ENCODE results near the gene DNAJC5. TPM values are rescaled to one million over a fixed set of nuclear protein-coding genes. Genes with fewer than 3 reads are reported as not detected.

The DNAJC5 gene
- total and polyA plus RNA-seq, 2 experiments from 2014 or later, result 7.1 to 33.5 TPM

DNA sequence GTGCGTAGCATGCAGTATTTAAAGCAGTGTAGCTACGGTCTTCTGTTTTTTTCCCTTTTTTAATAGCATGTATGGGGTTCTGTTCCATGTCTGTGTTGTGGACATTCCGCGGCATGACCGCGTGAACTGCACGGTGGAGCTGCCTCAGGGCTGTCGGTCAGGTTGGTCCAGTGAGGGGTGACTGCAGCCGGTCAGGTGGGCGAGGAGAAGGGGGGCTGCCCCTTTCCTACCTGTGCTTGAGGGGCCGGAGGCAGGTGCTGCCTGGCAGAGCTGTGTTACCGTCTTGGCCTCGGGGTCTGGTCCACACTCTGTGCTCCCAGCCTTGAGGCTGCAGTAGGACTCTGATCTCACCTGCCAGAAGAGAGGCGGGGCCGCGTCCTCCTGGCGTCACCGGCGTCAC is 36.8 kb downstream of the DNAJC5 start:
- Histone ChIP-seq H3K27ac (ENCODE audit: low read depth) (no peak overlapping the region), H4K20me1 (replicated peaks; ENCODE audit: insufficient read depth) (no peaks in the 10 kb centered on the region; the same call in none of the 2 replicates), H3K79me2 (replicated peaks; ENCODE audit: insufficient read depth) (peaks cover 3% of the 10 kb centered on the region; the same call in 1 of the 2 replicates), H2AFZ (no peak overlapping the region), H3K9me2 (ENCODE audit: insufficient read depth) (no peaks in the 10 kb centered on the region), H3K4me3 (no peak overlapping the region), H3F3A (replicated peaks; ENCODE audit: low read depth) (peaks cover 5% of the 10 kb centered on the region; the same call in 1 of the 2 replicates), H3K27me3 (ENCODE audit: insufficient read depth) (no peaks in the 10 kb centered on the region), H3K36me3 (ENCODE audit: insufficient read depth) (peaks cover 4% of the 10 kb centered on the region; the same call in 1 of the 2 replicates), H3K4me2 (no peak overlapping the region), H3K4me1 (ENCODE audit: insufficient read depth) (no peaks in the 10 kb centered on the region)
- Mint-ChIP-seq H3K36me3 (ENCODE audit: low read depth) (peaks cover 50% of the 10 kb centered on the region), H3K4me3 (no peak overlapping the region), H3K9me3 (no peaks in the 10 kb centered on the region; the same call in 2 of the 3 replicates), H3K27ac (no peak overlapping the region), H3K27me3 (ENCODE audit: insufficient read depth, low read depth, poor library complexity) (peaks cover 2% of the 10 kb centered on the region), H3K4me1 (no peaks in the 10 kb centered on the region; the same call in 2 of the 3 replicates)
- no peak for ATAC-seq
- TF ChIP-seq JUNB (IDR thresholded peaks at IDR 0.05; ENCODE audit: unreplicated experiment) (no peak), EZH2 (IDR thresholded peaks at IDR 0.05; ENCODE audit: low read depth, unreplicated experiment) (no peak), EZH2phosphoT487 (IDR thresholded peaks at IDR 0.05; ENCODE audit: unreplicated experiment) (no peak), POLR2AphosphoS5 (IDR thresholded peaks at IDR 0.05; ENCODE audit: low read depth) (no peak), STAT1 (IDR thresholded peaks at IDR 0.05; ENCODE audit: unreplicated experiment) (no peak), NANOG (IDR thresholded peaks at IDR 0.05; ENCODE audit: borderline replicate concordance) (no peak), ZNF114 (CRISPR knock-in tag; IDR thresholded peaks at IDR 0.05) (no peak), CREB1 (CRISPR knock-in tag; IDR thresholded peaks at IDR 0.05; ENCODE audit: low read depth) (no peak), ZNF331 (CRISPR knock-in tag; IDR thresholded peaks at IDR 0.05; ENCODE audit: low read depth) (no peak)
- TF ChIP-seq, protein P1, sequence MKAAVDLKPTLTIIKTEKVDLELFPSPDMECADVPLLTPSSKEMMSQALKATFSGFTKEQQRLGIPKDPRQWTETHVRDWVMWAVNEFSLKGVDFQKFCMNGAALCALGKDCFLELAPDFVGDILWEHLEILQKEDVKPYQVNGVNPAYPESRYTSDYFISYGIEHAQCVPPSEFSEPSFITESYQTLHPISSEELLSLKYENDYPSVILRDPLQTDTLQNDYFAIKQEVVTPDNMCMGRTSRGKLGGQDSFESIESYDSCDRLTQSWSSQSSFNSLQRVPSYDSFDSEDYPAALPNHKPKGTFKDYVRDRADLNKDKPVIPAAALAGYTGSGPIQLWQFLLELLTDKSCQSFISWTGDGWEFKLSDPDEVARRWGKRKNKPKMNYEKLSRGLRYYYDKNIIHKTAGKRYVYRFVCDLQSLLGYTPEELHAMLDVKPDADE (IDR thresholded peaks at IDR 0.05), result no peak
- TF ChIP-seq, protein P2, sequence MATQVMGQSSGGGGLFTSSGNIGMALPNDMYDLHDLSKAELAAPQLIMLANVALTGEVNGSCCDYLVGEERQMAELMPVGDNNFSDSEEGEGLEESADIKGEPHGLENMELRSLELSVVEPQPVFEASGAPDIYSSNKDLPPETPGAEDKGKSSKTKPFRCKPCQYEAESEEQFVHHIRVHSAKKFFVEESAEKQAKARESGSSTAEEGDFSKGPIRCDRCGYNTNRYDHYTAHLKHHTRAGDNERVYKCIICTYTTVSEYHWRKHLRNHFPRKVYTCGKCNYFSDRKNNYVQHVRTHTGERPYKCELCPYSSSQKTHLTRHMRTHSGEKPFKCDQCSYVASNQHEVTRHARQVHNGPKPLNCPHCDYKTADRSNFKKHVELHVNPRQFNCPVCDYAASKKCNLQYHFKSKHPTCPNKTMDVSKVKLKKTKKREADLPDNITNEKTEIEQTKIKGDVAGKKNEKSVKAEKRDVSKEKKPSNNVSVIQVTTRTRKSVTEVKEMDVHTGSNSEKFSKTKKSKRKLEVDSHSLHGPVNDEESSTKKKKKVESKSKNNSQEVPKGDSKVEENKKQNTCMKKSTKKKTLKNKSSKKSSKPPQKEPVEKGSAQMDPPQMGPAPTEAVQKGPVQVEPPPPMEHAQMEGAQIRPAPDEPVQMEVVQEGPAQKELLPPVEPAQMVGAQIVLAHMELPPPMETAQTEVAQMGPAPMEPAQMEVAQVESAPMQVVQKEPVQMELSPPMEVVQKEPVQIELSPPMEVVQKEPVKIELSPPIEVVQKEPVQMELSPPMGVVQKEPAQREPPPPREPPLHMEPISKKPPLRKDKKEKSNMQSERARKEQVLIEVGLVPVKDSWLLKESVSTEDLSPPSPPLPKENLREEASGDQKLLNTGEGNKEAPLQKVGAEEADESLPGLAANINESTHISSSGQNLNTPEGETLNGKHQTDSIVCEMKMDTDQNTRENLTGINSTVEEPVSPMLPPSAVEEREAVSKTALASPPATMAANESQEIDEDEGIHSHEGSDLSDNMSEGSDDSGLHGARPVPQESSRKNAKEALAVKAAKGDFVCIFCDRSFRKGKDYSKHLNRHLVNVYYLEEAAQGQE (IDR thresholded peaks at IDR 0.05; ENCODE audit: unreplicated experiment), result no peak
- TF ChIP-seq, protein P3, sequence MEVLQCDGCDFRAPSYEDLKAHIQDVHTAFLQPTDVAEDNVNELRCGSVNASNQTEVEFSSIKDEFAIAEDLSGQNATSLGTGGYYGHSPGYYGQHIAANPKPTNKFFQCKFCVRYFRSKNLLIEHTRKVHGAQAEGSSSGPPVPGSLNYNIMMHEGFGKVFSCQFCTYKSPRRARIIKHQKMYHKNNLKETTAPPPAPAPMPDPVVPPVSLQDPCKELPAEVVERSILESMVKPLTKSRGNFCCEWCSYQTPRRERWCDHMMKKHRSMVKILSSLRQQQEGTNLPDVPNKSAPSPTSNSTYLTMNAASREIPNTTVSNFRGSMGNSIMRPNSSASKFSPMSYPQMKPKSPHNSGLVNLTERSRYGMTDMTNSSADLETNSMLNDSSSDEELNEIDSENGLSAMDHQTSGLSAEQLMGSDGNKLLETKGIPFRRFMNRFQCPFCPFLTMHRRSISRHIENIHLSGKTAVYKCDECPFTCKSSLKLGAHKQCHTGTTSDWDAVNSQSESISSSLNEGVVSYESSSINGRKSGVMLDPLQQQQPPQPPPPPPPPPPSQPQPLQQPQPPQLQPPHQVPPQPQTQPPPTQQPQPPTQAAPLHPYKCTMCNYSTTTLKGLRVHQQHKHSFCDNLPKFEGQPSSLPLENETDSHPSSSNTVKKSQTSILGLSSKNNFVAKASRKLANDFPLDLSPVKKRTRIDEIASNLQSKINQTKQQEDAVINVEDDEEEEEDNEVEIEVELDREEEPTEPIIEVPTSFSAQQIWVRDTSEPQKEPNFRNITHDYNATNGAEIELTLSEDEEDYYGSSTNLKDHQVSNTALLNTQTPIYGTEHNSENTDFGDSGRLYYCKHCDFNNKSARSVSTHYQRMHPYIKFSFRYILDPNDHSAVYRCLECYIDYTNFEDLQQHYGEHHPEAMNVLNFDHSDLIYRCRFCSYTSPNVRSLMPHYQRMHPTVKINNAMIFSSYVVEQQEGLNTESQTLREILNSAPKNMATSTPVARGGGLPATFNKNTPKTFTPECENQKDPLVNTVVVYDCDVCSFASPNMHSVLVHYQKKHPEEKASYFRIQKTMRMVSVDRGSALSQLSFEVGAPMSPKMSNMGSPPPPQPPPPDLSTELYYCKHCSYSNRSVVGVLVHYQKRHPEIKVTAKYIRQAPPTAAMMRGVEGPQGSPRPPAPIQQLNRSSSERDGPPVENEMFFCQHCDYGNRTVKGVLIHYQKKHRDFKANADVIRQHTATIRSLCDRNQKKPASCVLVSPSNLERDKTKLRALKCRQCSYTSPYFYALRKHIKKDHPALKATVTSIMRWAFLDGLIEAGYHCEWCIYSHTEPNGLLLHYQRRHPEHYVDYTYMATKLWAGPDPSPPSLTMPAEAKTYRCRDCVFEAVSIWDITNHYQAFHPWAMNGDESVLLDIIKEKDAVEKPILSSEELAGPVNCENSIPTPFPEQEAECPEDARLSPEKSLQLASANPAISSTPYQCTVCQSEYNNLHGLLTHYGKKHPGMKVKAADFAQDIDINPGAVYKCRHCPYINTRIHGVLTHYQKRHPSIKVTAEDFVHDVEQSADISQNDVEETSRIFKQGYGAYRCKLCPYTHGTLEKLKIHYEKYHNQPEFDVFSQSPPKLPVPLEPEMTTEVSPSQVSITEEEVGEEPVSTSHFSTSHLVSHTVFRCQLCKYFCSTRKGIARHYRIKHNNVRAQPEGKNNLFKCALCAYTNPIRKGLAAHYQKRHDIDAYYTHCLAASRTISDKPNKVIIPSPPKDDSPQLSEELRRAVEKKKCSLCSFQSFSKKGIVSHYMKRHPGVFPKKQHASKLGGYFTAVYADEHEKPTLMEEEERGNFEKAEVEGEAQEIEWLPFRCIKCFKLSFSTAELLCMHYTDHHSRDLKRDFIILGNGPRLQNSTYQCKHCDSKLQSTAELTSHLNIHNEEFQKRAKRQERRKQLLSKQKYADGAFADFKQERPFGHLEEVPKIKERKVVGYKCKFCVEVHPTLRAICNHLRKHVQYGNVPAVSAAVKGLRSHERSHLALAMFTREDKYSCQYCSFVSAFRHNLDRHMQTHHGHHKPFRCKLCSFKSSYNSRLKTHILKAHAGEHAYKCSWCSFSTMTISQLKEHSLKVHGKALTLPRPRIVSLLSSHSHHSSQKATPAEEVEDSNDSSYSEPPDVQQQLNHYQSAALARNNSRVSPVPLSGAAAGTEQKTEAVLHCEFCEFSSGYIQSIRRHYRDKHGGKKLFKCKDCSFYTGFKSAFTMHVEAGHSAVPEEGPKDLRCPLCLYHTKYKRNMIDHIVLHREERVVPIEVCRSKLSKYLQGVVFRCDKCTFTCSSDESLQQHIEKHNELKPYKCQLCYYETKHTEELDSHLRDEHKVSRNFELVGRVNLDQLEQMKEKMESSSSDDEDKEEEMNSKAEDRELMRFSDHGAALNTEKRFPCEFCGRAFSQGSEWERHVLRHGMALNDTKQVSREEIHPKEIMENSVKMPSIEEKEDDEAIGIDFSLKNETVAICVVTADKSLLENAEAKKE (CRISPR knock-in tag; IDR thresholded peaks at IDR 0.05), result no peak
- TF ChIP-seq, protein P4, sequence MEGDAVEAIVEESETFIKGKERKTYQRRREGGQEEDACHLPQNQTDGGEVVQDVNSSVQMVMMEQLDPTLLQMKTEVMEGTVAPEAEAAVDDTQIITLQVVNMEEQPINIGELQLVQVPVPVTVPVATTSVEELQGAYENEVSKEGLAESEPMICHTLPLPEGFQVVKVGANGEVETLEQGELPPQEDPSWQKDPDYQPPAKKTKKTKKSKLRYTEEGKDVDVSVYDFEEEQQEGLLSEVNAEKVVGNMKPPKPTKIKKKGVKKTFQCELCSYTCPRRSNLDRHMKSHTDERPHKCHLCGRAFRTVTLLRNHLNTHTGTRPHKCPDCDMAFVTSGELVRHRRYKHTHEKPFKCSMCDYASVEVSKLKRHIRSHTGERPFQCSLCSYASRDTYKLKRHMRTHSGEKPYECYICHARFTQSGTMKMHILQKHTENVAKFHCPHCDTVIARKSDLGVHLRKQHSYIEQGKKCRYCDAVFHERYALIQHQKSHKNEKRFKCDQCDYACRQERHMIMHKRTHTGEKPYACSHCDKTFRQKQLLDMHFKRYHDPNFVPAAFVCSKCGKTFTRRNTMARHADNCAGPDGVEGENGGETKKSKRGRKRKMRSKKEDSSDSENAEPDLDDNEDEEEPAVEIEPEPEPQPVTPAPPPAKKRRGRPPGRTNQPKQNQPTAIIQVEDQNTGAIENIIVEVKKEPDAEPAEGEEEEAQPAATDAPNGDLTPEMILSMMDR (conservative IDR thresholded peaks at IDR 0.05; ENCODE audit: low read depth in 2 of 2), result no peak
- no peak for DNase-seq (ENCODE audit: low spot score)
